DMS53 (cell line): ENCODE data around the gene CLEC2B.
A peak's percentile ranks its signal among the peaks of the same experiment; 100 is the strongest.

Experiments
- DNase-seq: peaks from one replicate; lab custom pipeline; 2025; lab: John Stamatoyannopoulos, UW

The CLEC2B gene

DNA sequence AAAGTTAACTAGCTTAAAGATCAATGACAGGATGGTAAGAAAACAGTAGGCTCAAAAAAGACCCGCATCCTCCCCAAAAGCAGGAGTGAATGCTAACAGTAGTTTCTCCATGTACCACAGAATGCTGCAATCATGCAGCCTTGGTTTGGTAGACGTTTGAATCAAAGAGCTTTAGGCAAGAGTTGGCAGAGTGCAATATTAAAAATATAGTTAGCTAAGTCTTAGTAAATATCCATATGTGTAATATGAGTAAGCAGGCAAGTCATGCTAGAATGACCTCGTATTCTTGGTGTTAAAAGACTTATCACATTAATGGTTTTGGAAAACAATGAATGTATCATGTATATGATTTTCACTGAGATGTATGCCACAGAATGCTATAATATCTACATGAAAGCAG, 60.6 kb downstream of the CLEC2B start:
- peak; percentile 26 for DNase-seq

DNA sequence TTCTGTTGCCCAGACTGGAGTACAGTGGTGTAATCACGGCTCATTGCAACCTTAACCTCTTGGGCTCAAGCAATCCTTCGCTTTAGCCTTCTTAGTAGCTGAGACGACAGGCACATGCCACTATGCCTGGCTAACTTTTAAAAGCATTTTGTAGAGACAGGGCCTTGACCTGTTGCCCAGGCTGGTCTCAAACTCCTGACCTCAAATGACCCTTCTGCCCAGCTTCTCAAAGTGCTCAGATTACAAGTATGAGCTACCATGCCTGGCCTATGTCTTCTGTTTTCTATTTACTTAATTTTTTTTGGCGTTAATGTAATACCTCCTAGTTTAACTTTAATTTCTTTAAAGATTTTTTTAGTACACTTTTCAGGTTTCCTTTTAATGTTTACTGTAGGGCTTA, 62.4 kb downstream of the CLEC2B start:
- DNase-seq: no peak

DNA sequence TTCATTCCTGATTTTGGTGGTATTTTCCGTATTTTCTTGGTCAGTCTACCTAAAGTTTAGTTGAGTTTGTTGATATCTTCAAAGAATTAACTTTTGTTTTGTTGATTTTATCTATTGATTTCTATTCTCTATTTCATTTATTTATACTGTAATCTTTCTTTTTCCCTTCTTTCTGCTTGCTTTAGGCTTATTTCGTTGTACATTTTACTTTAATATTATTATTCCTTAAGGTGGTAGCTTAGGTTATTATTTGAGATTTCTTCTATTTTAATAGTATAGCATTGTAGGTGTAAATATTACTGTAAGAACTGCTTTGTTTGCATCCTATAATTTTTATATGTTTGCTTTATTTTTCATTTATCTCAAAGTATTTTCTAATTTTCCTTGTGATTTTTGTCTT, 63.3 kb downstream of the CLEC2B start:
- no peak for DNase-seq
